ENCODE results near the gene TMEM115. TPM values are rescaled to one million over a fixed set of nuclear protein-coding genes. Genes with fewer than 3 reads are reported as not detected.
A peak's percentile ranks its signal among the peaks of the same experiment; 100 is the strongest.

Gene TMEM115
- total RNA-seq, 1 donor from 2014 or later = 51.1 TPM

GRCh38 chr3:50341996-50342650 lies 17.2 kb downstream of the TMEM115 start:
- DNase-seq (ENCODE audit: extremely low spot score in 2 of 2) = no peak
- TF ChIP-seq POLR2A (IDR thresholded peaks at IDR 0.05) = no peak
- TF ChIP-seq POLR2AphosphoS5 (IDR thresholded peaks at IDR 0.05; ENCODE audit: insufficient read depth in 1 of 2, low read depth in 1 of 2) = no peak
- TF ChIP-seq CTCF (IDR thresholded peaks at IDR 0.05) = no peak
- Histone ChIP-seq H3K36me3 (no peaks in the 10 kb centered on the region), H3K27ac (peak overlapping the region; percentile 99), H3K27me3 (no peaks in the 10 kb centered on the region), H3K4me3 (no peak overlapping the region), H3K9me3 (no peaks in the 10 kb centered on the region), H3K4me1 (peaks cover 55% of the 10 kb centered on the region)
- intact Hi-C loops (cut with DNase I) = no loop called here

GRCh38 chr3:50341537-50341936 lies 17.8 kb downstream of the TMEM115 start:
- no peak for DNase-seq (ENCODE audit: extremely low spot score in 2 of 2)
- intact Hi-C loops (cut with DNase I) = no loop called here
- no peaks in the 10 kb centered on the region for H3K9me3 ChIP-seq
- H3K4me1 ChIP-seq = peaks cover 59% of the 10 kb centered on the region
- H3K4me3 ChIP-seq = peak overlapping the region; percentile 51 to 60
- TF ChIP-seq POLR2AphosphoS5 (IDR thresholded peaks at IDR 0.05; ENCODE audit: insufficient read depth in 1 of 2, low read depth in 1 of 2) (no peak), CTCF (IDR thresholded peaks at IDR 0.05) (no peak), POLR2A (IDR thresholded peaks at IDR 0.05) (no peak)
- peak overlapping the region; percentile 99 for H3K27ac ChIP-seq
- no peaks in the 10 kb centered on the region for H3K27me3 ChIP-seq
- no peaks in the 10 kb centered on the region for H3K36me3 ChIP-seq

GRCh38 chr3:50340448-50341329 lies 18.6 kb downstream of the TMEM115 start, which contains the start of gene RASSF1:
TSS of gene RASSF1 (minus strand) at chr3:50340836. CDS start at chr3:50340805, 31 bp downstream.
- no peaks in the 10 kb centered on the region for H3K9me3 ChIP-seq
- H3K4me3 ChIP-seq = peak within 1 kb of the TSS; percentile 51 to 60
- no peaks in the 10 kb centered on the region for H3K27me3 ChIP-seq
- peak within 1 kb of the TSS; percentile 99 for H3K27ac ChIP-seq
- peaks cover 61% of the 10 kb centered on the region for H3K4me1 ChIP-seq
- H3K36me3 ChIP-seq = no peaks in the 10 kb centered on the region
- intact Hi-C loops (cut with DNase I) = no loop called here
- TF ChIP-seq POLR2AphosphoS5 (IDR thresholded peaks at IDR 0.05; ENCODE audit: insufficient read depth in 1 of 2, low read depth in 1 of 2) = peak; percentile 11 to 79
- no peak for TF ChIP-seq CTCF (IDR thresholded peaks at IDR 0.05)
- peak in 1 of 2 donors; percentile 69 for TF ChIP-seq POLR2A (IDR thresholded peaks at IDR 0.05)
- DNase-seq (ENCODE audit: extremely low spot score in 2 of 2) = no peak

- Histone ChIP-seq H3K4me1 (peaks cover 61% of the 10 kb centered on the region), H3K27me3 (no peaks in the 10 kb centered on the region)
- TF ChIP-seq CTCF (IDR thresholded peaks at IDR 0.05) (no peak), POLR2AphosphoS5 (IDR thresholded peaks at IDR 0.05; ENCODE audit: insufficient read depth in 1 of 2, low read depth in 1 of 2) (no peak), POLR2A (IDR thresholded peaks at IDR 0.05) (no peak)
Observed at GRCh38 chr3:50340147-50340447, 19.2 kb downstream of the TMEM115 start.

More at GRCh38 chr3:50340147-50340447, 19.2 kb downstream of the TMEM115 start:
- DNase-seq (ENCODE audit: extremely low spot score in 2 of 2) = no peak
- intact Hi-C loops (cut with DNase I) = no loop called here
- no peaks in the 10 kb centered on the region for H3K36me3 ChIP-seq
- H3K9me3 ChIP-seq = no peaks in the 10 kb centered on the region
- H3K4me3 ChIP-seq = peak overlapping the region; percentile 51 to 60
- peak overlapping the region; percentile 99 for H3K27ac ChIP-seq
